ENCODE measurements around the gene CKB.

Gene CKB

GRCh38 chr14:103549361-103550311, 27.0 kb upstream of the CKB start:
- DNase-seq = no peak

DNA sequence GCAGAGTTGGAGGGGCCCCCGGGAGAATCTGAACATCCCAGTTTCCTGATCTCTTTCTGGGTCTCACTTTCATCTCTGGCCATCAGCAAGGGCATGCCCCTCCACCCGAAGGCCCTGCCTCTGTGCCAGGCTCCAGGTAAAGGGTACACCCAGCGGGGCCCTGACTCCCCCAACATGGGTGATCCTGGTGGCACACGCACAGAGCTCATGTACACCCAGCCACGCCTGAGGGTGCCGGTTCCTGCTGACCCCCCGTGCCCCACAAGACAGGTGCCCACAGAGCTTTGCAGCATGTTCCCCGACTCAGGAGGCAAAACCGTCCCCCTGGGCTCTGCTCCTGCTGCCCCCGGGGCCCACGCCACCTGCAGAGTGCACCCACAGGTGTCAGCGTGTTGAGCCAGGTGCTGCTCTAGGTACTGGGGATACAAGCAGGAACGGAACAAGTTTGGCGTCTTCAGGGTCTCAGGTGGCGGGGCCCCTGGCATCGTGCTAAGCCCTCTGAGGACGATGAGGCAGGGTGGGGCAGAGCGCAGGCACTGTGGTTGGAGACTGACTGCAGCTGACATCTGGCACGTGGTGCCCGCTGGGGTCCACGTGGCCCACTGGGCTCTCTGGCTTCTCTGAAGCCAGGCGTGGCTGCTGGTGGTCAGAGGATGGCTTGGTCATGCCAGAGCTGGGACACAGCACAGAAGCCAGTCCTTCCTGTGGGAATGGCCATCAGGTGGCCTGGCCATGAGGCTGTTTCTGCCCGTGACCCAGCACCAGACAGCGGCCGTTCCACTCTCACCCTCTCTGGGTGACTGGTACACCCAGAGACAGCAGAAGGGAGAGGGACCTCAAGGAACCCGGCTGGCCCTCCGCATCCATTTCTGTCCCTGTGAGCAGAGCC, 26.1 kb upstream of the CKB start:
- no peak for DNase-seq

DNA sequence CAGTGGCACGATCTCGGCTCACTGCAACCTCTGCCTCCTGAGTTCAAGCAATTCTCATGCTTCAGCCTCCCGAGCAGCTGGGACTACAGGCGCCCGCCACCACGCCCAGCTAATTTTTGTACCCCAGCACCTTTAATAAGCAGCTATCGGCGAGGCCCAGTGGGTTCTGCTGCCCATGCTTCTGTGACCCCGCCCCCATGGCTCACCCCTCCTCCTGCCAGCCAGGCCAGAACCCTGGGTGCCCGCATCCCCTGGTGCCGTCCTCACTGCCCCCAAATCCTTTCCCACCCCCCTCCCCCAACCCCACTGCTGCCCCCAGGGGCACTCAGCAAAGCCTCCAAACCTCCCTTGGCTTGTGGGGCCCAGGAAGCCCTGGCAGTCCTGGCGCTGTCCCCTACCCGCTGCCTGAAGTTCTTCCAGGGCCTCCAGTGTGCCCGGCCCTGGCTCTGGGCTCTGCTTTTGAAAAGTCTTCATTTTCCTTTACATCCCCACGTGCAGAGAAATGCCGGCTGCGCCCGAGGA, 25.4 kb upstream of the CKB start:
- no peak for DNase-seq

DNA sequence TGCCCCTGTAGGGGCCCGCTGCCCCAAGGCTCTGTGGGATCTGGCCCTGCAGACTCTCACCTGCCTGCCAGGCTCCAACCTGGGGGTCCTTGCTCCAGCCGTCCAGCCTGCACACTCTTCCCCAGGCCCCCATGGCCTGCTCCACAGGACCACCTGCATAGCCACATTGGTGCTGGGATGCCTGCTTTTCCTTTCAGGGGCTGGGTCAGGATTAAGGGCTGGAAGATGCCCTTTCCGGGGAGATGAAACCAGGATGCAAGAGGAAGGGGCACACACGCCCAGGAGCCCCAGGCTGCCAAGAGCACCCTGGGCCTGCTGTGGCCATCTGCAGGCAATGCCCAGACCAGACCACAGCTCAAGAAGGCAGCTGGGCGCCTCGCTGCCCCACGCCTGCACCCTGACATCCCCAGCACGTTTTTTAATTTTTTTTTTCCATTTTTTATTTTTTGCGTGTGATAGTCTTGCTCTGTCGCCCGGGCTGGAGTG, 24.9 kb upstream of the CKB start:
- DNase-seq = no peak

- DNase-seq = no peak
These were observed 24.2 kb upstream of the CKB start for GRCh38 chr14:103546652-103547454.

GRCh38 chr14:103545915-103546651, 23.5 kb upstream of the CKB start:
- DNase-seq = no peak

DNA sequence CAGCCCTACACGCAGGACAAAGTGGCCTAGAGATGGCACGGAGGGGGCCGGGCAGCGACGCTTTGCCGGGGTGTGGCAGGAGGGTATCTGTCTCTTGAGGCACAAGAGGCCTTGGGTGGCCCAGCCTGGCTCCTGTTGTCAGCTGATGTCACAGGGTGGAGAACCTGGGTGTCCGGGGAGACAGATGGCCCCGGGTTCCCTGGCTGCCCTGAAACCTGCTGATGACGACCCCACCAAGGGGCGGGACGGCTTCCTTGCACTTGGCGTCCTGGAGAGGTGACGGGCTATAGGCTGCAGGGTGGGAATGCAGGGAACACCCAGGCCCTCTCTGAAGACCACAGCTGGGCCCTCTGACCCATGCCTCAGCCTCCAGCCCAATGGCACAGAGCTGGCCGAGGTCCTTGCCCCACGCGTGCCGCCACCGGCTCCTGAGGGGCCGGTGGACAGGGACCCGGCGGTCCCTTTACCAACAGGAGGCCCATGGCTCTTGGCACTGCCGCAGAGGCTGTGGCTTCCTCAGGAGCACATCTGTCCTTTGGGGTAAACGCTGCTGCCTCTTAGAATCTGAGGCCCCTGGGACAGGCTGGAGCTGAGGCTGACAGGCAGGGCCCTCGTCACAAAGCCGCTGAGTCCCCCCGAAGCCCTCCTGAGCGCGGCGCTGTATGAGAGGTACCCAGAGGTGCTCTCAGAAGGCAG, 22.7 kb upstream of the CKB start:
- DNase-seq = no peak

GRCh38 chr14:103544388-103545218, 22.0 kb upstream of the CKB start:
- DNase-seq = no peak

DNA sequence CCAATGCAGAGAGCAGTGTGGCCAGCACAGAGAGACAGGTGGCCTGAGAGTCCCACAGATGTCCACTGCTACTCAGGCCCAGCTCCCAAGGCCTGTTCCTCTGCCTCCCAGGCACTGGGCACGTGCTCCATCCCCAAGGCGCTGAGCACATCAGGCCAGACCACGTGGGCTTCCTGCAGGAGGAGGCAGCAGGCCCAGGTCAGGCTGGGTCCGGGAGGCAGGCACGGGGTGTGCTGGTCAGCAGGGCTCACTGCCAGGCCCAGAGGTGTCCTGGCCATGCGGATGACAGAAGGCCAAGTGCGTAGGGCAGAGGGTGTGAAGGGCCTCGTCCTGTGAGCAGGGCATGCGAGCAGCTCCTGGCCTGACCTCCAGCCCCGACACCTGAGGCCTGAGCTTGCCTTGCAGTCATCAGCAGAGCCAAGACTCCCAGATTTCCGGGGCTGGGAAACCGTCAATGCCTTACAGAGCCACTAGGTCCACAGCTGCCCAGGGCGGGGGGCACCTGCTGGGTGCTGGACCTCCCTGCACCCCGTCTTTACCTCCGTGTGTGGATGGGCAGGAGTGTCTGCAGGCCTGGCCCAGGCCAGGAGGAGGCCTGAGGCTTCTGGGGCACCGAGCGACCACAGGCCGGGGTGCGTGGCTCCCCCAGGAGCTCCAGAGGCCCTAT, 21.2 kb upstream of the CKB start:
- no peak for DNase-seq

GRCh38 chr14:103543140-103543539, 20.5 kb upstream of the CKB start:
- no peak for DNase-seq

DNA sequence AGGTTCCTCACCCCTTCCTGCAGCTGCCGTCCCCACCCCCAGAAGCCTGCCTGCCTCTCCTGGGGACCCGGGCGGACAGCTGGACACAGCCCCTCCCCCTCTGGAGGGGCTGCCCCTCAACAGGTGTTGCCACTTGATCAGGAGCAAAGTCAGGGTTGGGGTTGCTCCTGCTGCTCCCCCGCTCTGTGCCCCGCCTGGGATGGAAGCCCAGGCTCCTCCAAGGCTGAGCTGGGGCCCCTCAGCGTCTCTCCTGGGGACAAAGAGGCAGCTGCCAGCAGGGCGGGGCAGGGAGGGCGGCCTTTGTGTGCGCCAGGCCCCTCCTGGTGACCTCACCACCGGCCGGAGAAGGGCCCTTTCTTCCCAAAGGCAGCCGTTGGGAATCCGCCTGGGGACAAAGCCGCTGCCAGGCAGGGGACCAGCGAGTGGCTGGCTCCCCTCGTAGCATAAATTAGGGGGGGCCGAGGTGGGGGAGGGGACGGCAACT, 20.0 kb upstream of the CKB start:
- peak; percentile 61 for DNase-seq

DNA sequence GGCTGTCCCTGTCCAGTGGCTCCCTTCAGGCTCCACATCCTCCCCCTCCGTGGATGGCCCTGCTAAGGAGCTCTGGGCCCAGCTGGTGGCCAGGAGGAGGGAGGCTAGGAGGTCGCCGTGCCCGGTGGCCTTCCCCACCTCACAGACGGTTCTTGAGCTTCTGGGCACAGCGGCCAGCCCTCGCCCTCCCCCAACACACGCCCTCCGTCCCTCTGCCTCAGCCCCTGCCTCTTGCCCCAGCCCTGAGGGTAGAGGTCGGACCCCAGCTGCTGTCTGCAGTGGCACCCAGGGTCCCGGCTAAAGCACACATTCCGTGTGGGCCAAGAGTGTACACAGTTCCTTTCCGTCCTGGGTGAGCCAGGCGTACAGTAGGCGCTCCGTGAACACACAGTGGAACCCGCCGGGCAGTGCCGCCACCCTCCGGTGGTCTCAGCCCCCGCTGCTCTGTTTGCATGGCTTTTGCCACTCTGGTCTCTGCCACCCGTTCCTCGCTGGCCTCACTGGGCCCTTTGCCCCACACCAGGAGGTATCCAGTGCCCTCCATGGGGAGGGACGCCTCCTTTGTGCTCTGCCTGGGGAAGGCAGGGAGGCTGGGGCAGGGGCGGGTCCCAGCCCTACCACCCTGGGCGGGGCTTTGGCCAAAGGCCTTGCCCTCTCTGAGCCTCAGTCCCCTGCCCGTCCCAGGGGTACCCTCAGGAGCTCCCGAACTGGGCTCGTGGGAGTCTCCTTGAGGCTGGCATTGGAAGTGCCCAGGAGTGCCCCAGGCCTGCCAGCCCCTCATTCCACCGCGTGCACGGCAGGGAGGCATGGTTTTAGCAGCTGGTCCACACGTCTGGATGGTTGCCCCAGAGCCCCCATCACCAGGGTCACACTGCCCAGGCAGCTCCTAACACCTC, 19.3 kb upstream of the CKB start:
- no peak for DNase-seq

DNA sequence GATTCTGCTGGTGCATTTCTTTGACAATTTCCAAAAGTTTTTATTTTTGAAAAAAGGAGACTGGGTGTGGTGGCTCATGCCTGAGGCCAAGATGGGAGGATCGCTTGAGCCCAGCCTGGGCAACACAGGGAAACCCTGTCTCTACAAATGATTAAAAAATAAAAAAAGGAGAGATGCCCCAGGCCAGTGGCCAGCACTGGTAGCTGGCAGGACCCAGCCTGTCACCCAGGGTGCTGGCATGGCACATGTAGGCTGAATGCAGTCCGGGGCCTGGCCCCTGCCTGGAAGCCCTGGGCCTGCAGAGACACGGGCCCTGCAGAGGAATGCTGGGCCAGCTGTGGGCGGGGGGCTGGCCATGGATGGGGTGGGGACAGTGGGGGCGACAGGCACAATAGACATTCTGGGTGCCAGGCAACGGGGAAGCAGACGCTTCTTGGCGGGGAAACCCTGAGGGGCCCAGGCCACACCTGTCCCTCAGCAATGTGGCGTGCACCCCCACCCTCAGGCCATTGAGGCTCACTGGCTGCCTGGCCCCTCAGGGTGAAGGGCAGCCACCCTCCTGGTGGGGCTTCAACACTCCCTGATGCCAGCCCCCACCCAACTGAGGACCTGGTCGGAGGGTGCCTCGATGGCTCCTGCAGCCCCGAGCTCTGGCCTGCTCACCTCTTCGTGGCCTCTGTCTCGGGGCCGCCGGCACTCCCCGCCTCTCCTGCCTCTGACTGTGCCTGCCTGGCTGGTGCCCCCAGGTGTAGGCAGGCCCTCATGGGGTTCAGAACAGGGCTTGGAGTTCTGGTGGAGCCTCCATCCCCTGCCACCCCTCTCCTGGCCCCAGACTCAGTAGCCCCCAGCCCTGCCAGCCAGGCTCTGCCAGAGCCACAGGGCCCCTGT, 18.4 kb upstream of the CKB start:
- no peak for DNase-seq

DNA sequence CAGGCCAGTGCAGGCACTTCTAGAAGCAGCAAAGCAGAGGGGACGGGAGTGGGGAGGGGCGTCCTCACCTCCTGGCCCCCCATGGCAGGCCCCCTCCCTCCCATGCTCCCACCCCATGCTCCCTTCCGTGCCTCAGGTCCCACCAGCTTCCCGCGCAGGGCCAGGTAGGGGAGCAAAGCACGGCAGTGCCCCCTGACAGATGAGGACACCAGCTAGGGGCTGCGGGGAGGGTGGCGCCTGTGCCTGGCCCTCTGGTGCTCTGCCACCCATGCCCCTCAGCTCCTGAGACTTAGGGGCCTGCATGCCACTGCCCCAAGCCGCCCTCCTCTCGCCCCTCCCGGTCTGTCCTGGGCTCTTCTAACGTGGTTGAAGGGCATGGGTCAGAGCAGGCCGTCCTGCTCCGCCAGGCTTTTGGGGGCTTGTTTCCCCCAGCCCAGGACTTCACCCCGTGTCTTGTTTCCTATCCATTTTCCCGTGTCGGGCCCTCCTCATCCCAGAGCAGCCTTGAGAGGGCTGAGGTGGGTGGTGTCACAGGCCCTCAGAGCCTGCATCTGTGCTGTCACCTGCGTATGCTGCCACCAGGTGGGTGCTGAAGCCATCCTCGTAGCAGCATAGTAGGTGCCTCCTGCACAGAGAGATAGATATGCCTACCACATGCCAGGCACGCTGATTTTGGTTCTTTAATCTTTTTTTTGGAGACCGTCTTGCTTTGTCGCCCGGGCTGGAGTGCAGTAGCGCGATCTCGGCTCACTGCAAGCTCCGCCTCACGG, 16.6 kb upstream of the CKB start:
- DNase-seq = no peak

DNA sequence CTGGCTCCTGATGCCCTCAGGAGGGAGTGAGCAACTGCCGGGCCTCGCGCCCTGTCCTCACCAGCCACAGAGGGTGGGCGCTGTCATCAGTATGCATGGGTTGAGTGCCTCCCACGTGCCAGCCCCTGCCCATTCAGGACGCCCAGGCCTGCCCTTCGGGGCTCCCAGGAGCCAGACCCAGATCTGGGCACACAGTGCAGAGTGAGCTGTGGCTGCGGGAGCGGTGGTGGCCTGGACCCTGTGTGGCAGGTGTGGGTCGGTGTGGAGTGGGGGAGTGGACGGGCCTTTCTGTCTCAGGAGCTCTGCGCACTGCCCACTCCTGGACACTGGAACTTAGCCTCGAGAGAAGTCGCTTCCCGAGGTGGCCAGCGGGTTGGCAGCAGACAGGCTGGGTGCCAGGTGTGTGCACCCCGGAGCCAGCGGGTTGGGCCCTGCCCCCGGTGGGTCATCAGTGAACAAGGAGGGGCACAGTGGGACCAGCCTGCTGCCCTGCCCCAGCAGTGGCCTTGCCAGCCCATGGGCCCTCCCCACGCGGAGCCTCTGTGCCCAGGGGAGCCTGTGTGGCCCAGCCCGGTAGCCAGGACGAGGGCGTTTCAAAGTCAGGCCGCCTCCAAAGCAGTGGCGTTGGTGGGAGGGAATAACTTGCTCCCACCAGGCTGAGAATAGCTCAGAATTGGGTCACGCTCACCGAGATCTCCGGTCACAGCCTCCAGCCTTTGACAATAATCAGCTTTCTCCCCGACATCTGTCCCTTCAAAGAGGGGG, 15.8 kb upstream of the CKB start:
- no peak for DNase-seq

Measured in NCI-H1417 treated with DMSO at 0.1 percent for 48 hours (cell line).